H9 (cell line): Measurements from ENCODE around the gene C2orf92. TPM values are rescaled to one million over a fixed set of nuclear protein-coding genes. Genes with fewer than 3 reads are reported as not detected.

ENCODE experiments used
- DNase-seq: peaks from one replicate; pipeline ENCODE4 v3.0.0-alpha.2; 2017
- H2AFZ ChIP-seq: one replicate; pipeline ENCODE4 v1.6.1; 2013; ENCODE audit warnings: mild to moderate bottlenecking, low read length, control low read depth, moderate library complexity
- H2AK5ac ChIP-seq: 2 replicates; pipeline ENCODE4 v1.6.1; 2013; ENCODE audit warnings: low read length, control low read depth, mixed read lengths; ENCODE audit not compliant: insufficient read length
- H2BK120ac ChIP-seq: one replicate; pipeline ENCODE4 v1.6.1; 2013; ENCODE audit warnings: low read depth, mild to moderate bottlenecking, low read length, control low read depth, inconsistent platforms; ENCODE audit not compliant: poor library complexity, severe bottlenecking
- H2BK12ac ChIP-seq: 2 replicates; pipeline ENCODE4 v1.6.1; 2013; ENCODE audit warnings: low read length, control low read depth, mixed read lengths, low read depth; ENCODE audit not compliant: insufficient read length
- H2BK15ac ChIP-seq: 2 replicates; pipeline ENCODE4 v1.6.1; 2013; ENCODE audit warnings: low read depth, low read length, control low read depth
- H2BK20ac ChIP-seq: one replicate; pipeline ENCODE4 v1.6.1; 2013; ENCODE audit warnings: low read depth, mild to moderate bottlenecking, low read length, control low read depth, inconsistent platforms; ENCODE audit not compliant: poor library complexity, severe bottlenecking
- H2BK5ac ChIP-seq: 2 replicates; pipeline ENCODE4 v1.6.1; 2013; ENCODE audit warnings: low read length, control low read depth, mixed read lengths; ENCODE audit not compliant: insufficient read length
- H3K14ac ChIP-seq: 2 replicates; pipeline ENCODE4 v1.6.1; 2013; ENCODE audit warnings: low read length, control low read depth; ENCODE audit not compliant: insufficient read depth
- H3K18ac ChIP-seq: 2 replicates; pipeline ENCODE4 v1.6.1; 2013; ENCODE audit warnings: low read depth, mild to moderate bottlenecking, mixed read lengths, low read length, control low read depth; ENCODE audit not compliant: insufficient read length
- H3K23ac ChIP-seq: 2 replicates; pipeline ENCODE4 v1.6.1; 2013; ENCODE audit warnings: low read length, control low read depth, mixed read lengths, low read depth; ENCODE audit not compliant: insufficient read length
- H3K23me2 ChIP-seq: 2 replicates; pipeline ENCODE4 v1.6.1; 2013; ENCODE audit warnings: low read depth, mild to moderate bottlenecking, mixed read lengths, low read length, control low read depth; ENCODE audit not compliant: insufficient read length, poor library complexity, severe bottlenecking
- H3K27ac ChIP-seq: 2 replicates; pipeline ENCODE4 v1.5.1; 2013; ENCODE audit warnings: low read length, control low read depth, mixed read lengths, low read depth; ENCODE audit not compliant: insufficient read length
- H3K27me3 ChIP-seq: 2 replicates; pipeline ENCODE4 v1.6.1; 2013; ENCODE audit warnings: low read length, control low read depth, inconsistent platforms; ENCODE audit not compliant: insufficient read depth
- H3K4ac ChIP-seq: 2 replicates; pipeline ENCODE4 v1.6.1; 2013; ENCODE audit warnings: low read depth, mild to moderate bottlenecking, control low read depth, inconsistent platforms, low read length, moderate library complexity
- H3K4me1 ChIP-seq: 2 replicates; pipeline ENCODE4 v1.6.1; 2013; ENCODE audit warnings: low read length, control low read depth, inconsistent platforms; ENCODE audit not compliant: insufficient read depth
- H3K4me2 ChIP-seq: 2 replicates; pipeline ENCODE4 v1.6.1; 2013; ENCODE audit warnings: low read length, control low read depth, mixed read lengths; ENCODE audit not compliant: insufficient read length, insufficient read depth
- H3K56ac ChIP-seq: 2 replicates; pipeline ENCODE4 v1.6.1; 2013; ENCODE audit warnings: low read depth, mild to moderate bottlenecking, mixed read lengths, low read length, control low read depth; ENCODE audit not compliant: insufficient read length
- H3K79me1 ChIP-seq: 2 replicates; pipeline ENCODE4 v1.6.1; 2013; ENCODE audit warnings: low read depth, mild to moderate bottlenecking, moderate library complexity, low read length, control low read depth, inconsistent platforms; ENCODE audit not compliant: insufficient read depth, poor library complexity, severe bottlenecking
- H3K79me2 ChIP-seq: 2 replicates; pipeline ENCODE4 v1.6.1; 2013; ENCODE audit warnings: low read length, control low read depth, inconsistent platforms; ENCODE audit not compliant: insufficient read depth
- H3K9ac ChIP-seq: 2 replicates; pipeline ENCODE4 v1.6.1; 2013; ENCODE audit warnings: low read length, control low read depth, mixed read lengths; ENCODE audit not compliant: insufficient read length; ENCODE audit errors: extremely low read depth
- H3K9me3 ChIP-seq: one replicate; pipeline ENCODE4 v1.6.1; 2013; ENCODE audit warnings: low read depth, low read length, inconsistent platforms; ENCODE audit not compliant: control insufficient read depth
- H3T11ph ChIP-seq: one replicate; pipeline ENCODE4 v1.6.1; 2013; ENCODE audit warnings: mild to moderate bottlenecking, low read length, control low read depth, inconsistent platforms
- H4K20me1 ChIP-seq: one replicate; pipeline ENCODE4 v1.6.1; 2013; ENCODE audit not compliant: control insufficient read depth, insufficient read length, insufficient read depth
- H4K5ac ChIP-seq: 2 replicates; pipeline ENCODE4 v1.6.1; 2013; ENCODE audit warnings: low read depth, mild to moderate bottlenecking, mixed read lengths, low read length, control low read depth; ENCODE audit not compliant: insufficient read length
- H4K8ac ChIP-seq: replicated peaks from 2 replicates; pipeline ENCODE4 v1.6.1; 2013; ENCODE audit warnings: low read length, control low read depth, mixed read lengths, low read depth; ENCODE audit not compliant: insufficient read length
- H4K91ac ChIP-seq: 2 replicates; pipeline ENCODE4 v1.6.1; 2013; ENCODE audit warnings: low read depth, mild to moderate bottlenecking, moderate library complexity, mixed read lengths, low read length, control low read depth; ENCODE audit not compliant: insufficient read length
- H3K27ac Mint-ChIP-seq, 3 experiments: 2 replicates in 2 of 3; 3 replicates in 1 of 3; pipeline ENCODE4 v1.8.0; 2020 to 2021; ENCODE audit warnings: mixed read lengths in 3 of 3, mild to moderate bottlenecking in 1 of 3, moderate library complexity in 1 of 3
- H3K27me3 Mint-ChIP-seq: 2 replicates; pipeline ENCODE4 v1.8.0; 2021; ENCODE audit warnings: low read depth, mild to moderate bottlenecking, moderate library complexity, mixed read lengths
- H3K36me3 Mint-ChIP-seq, 3 experiments: 2 replicates in 2 of 3; 3 replicates in 1 of 3; pipeline ENCODE4 v1.8.0; 2020 to 2021; ENCODE audit warnings: low read depth in 3 of 3, mixed read lengths in 3 of 3; ENCODE audit not compliant: insufficient read depth in 1 of 3
- H3K4me1 Mint-ChIP-seq, 2 experiments: 2 replicates each; pipeline ENCODE4 v1.8.0; 2020; ENCODE audit warnings: mixed read lengths in 2 of 2
- H3K4me3 Mint-ChIP-seq, 2 experiments: 2 replicates in 1 of 2; 3 replicates in 1 of 2; pipeline ENCODE4 v1.8.0; 2020 to 2021; ENCODE audit warnings: mild to moderate bottlenecking in 2 of 2, mixed read lengths in 2 of 2, moderate library complexity in 1 of 2
- H3K9me3 Mint-ChIP-seq, 2 experiments: 2 replicates in 1 of 2; 3 replicates in 1 of 2; pipeline ENCODE4 v1.8.0; 2020; ENCODE audit warnings: mild to moderate bottlenecking in 2 of 2, mixed read lengths in 2 of 2, moderate library complexity in 1 of 2
- CTCF ChIP-seq: fragments of 200-600 bp; sonication (generic); conservative IDR thresholded peaks from 3 replicates; pipeline ENCODE4 v1.8.0; 2021; ENCODE audit warnings: antibody characterized with exemption, mild to moderate bottlenecking
- WGBS: extraction: QIAGEN DNeasy Blood & Tissue Kit; methylation state at CpG from one replicate; pipeline ENCODE4 v1.1.7; 2013; ENCODE audit warnings: missing lambda C conversion rate, low lambda C conversion rate, mixed read lengths; ENCODE audit not compliant: insufficient read length; ENCODE audit errors: extremely low coverage; 5-methylcytosine and 5-hydroxymethylcytosine counted together
- total RNA-seq: library from RNA; stranded (reverse); gene quantifications from 2 replicates; pipeline ENCODE4 v1.2.1, GENCODE V29; 2021

The C2orf92 gene
- total RNA-seq, 1 experiment from 2014 or later, result 7.3 TPM

- H4K5ac ChIP-seq, result no peak overlapping the region
- H2BK12ac ChIP-seq, result no peak overlapping the region
- peaks cover 26 to 27% of the 10 kb centered on the region in 2 experiments for H3K4me1 Mint-ChIP-seq
- H3K79me1 ChIP-seq, result no peaks in the 10 kb centered on the region
- H3K4me3 Mint-ChIP-seq, result no peak overlapping the region
- H2BK5ac ChIP-seq, result no peak overlapping the region
- no peak for TF ChIP-seq CTCF
- no peaks in the 10 kb centered on the region for H3K79me2 ChIP-seq
- H3K27me3 Mint-ChIP-seq, result peaks cover 5% of the 10 kb centered on the region
- no peaks in the 10 kb centered on the region for H4K20me1 ChIP-seq
- no peaks in the 10 kb centered on the region for H3K27me3 ChIP-seq
- H3K9me3 ChIP-seq, result no peaks in the 10 kb centered on the region
- H3K23me2 ChIP-seq, result no peaks in the 10 kb centered on the region
- no peak overlapping the region for H3K23ac ChIP-seq
- no peak overlapping the region for H3T11ph ChIP-seq
- no peak overlapping the region for H2BK20ac ChIP-seq
- H3K27ac Mint-ChIP-seq, result no peak overlapping the region
- no CpG with 5 or more reads among the region's 3 CpGs for WGBS
- H3K56ac ChIP-seq, result no peak overlapping the region
- no peaks in the 10 kb centered on the region; a peak in 1 of 5 replicates for H3K9me3 Mint-ChIP-seq
- no peak overlapping the region for H3K14ac ChIP-seq
- H3K4me1 ChIP-seq, result peaks cover 6% of the 10 kb centered on the region
- no peak overlapping the region for H2BK15ac ChIP-seq
- H3K18ac ChIP-seq, result no peak overlapping the region
- H3K36me3 Mint-ChIP-seq, result no peaks in the 10 kb centered on the region; a peak in 1 of 7 replicates
- no peak overlapping the region for H2AFZ ChIP-seq
- H3K4ac ChIP-seq, result no peak overlapping the region
- H3K4me2 ChIP-seq, result no peak overlapping the region
- no peak overlapping the region for H4K91ac ChIP-seq
- no peak overlapping the region for H3K9ac ChIP-seq
- H4K8ac ChIP-seq, result no peak overlapping the region
- no peak overlapping the region for H2AK5ac ChIP-seq
- H2BK120ac ChIP-seq, result no peak overlapping the region
- DNase-seq, result no peak
- no peak overlapping the region for H3K27ac ChIP-seq
Observed at GRCh38 chr2:97717613-97717995, 48.1 kb downstream of the C2orf92 start.
